Measurements from ENCODE around the gene KRT6B. TPM values are rescaled to one million over a fixed set of nuclear protein-coding genes. Genes with fewer than 3 reads are reported as not detected.

The KRT6B gene
- total and polyA plus RNA-seq, 9 of the 15 experiments (the other 6 are each of a cell fraction or from before 2014, with no cell fraction given): not detected

DNA sequence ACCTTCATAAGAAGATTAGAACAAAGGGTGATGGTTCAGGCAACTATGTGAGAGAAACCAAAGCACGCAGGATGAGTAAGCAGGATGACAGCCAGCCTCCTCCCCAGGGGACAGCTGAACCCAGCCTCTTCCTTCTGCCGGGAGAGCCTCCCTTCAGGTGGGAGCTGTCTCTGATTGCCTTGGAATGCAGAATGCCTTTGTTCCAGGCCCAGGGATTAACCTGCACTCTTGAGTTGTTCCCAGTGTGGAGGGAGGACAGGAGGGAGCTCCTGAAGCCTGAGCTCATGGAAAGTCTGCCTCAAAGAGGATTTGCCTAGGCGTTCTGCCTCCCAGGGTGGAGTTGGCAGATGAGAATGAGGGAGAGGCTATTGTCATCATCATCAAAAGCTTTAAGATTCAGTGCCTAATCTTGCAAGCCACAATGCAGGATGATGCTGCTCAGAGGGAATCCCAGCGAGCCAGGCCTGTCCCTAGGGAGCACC, 44.7 kb upstream of the KRT6B start (continued):
- TF ChIP-seq, protein P1, sequence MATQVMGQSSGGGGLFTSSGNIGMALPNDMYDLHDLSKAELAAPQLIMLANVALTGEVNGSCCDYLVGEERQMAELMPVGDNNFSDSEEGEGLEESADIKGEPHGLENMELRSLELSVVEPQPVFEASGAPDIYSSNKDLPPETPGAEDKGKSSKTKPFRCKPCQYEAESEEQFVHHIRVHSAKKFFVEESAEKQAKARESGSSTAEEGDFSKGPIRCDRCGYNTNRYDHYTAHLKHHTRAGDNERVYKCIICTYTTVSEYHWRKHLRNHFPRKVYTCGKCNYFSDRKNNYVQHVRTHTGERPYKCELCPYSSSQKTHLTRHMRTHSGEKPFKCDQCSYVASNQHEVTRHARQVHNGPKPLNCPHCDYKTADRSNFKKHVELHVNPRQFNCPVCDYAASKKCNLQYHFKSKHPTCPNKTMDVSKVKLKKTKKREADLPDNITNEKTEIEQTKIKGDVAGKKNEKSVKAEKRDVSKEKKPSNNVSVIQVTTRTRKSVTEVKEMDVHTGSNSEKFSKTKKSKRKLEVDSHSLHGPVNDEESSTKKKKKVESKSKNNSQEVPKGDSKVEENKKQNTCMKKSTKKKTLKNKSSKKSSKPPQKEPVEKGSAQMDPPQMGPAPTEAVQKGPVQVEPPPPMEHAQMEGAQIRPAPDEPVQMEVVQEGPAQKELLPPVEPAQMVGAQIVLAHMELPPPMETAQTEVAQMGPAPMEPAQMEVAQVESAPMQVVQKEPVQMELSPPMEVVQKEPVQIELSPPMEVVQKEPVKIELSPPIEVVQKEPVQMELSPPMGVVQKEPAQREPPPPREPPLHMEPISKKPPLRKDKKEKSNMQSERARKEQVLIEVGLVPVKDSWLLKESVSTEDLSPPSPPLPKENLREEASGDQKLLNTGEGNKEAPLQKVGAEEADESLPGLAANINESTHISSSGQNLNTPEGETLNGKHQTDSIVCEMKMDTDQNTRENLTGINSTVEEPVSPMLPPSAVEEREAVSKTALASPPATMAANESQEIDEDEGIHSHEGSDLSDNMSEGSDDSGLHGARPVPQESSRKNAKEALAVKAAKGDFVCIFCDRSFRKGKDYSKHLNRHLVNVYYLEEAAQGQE (IDR thresholded peaks at IDR 0.05; ENCODE audit: borderline replicate concordance): no peak
- TF ChIP-seq, protein P1 (CRISPR knock-in tag; IDR thresholded peaks at IDR 0.05; ENCODE audit: low read depth): no peak
- TF ChIP-seq, protein P2, sequence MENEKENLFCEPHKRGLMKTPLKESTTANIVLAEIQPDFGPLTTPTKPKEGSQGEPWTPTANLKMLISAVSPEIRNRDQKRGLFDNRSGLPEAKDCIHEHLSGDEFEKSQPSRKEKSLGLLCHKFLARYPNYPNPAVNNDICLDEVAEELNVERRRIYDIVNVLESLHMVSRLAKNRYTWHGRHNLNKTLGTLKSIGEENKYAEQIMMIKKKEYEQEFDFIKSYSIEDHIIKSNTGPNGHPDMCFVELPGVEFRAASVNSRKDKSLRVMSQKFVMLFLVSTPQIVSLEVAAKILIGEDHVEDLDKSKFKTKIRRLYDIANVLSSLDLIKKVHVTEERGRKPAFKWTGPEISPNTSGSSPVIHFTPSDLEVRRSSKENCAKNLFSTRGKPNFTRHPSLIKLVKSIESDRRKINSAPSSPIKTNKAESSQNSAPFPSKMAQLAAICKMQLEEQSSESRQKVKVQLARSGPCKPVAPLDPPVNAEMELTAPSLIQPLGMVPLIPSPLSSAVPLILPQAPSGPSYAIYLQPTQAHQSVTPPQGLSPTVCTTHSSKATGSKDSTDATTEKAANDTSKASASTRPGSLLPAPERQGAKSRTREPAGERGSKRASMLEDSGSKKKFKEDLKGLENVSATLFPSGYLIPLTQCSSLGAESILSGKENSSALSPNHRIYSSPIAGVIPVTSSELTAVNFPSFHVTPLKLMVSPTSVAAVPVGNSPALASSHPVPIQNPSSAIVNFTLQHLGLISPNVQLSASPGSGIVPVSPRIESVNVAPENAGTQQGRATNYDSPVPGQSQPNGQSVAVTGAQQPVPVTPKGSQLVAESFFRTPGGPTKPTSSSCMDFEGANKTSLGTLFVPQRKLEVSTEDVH (IDR thresholded peaks at IDR 0.05; ENCODE audit: low read depth, partially characterized antibody): no peak
- no peak for TF ChIP-seq TSC22D4 (tag; IDR thresholded peaks at IDR 0.05)
- TF ChIP-seq, protein P3, sequence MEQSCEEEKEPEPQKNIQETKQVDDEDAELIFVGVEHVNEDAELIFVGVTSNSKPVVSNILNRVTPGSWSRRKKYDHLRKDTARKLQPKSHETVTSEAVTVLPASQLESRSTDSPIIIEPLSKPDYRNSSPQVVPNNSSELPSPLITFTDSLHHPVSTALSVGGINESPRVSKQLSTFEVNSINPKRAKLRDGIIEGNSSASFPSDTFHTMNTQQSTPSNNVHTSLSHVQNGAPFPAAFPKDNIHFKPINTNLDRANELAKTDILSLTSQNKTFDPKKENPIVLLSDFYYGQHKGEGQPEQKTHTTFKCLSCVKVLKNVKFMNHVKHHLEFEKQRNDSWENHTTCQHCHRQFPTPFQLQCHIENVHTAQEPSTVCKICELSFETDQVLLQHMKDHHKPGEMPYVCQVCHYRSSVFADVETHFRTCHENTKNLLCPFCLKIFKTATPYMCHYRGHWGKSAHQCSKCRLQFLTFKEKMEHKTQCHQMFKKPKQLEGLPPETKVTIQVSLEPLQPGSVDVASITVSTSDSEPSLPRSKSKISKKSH (CRISPR knock-in tag; IDR thresholded peaks at IDR 0.05): no peak
- no peak for TF ChIP-seq NFRKB (IDR thresholded peaks at IDR 0.05; ENCODE audit: low read depth)
- TF ChIP-seq, protein P4, sequence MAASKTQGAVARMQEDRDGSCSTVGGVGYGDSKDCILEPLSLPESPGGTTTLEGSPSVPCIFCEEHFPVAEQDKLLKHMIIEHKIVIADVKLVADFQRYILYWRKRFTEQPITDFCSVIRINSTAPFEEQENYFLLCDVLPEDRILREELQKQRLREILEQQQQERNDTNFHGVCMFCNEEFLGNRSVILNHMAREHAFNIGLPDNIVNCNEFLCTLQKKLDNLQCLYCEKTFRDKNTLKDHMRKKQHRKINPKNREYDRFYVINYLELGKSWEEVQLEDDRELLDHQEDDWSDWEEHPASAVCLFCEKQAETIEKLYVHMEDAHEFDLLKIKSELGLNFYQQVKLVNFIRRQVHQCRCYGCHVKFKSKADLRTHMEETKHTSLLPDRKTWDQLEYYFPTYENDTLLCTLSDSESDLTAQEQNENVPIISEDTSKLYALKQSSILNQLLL (CRISPR knock-in tag; IDR thresholded peaks at IDR 0.05; ENCODE audit: borderline replicate concordance): no peak
- TF ChIP-seq, protein P5, sequence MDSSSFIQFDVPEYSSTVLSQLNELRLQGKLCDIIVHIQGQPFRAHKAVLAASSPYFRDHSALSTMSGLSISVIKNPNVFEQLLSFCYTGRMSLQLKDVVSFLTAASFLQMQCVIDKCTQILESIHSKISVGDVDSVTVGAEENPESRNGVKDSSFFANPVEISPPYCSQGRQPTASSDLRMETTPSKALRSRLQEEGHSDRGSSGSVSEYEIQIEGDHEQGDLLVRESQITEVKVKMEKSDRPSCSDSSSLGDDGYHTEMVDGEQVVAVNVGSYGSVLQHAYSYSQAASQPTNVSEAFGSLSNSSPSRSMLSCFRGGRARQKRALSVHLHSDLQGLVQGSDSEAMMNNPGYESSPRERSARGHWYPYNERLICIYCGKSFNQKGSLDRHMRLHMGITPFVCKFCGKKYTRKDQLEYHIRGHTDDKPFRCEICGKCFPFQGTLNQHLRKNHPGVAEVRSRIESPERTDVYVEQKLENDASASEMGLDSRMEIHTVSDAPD (CRISPR knock-in tag; IDR thresholded peaks at IDR 0.05): no peak
- no peak for TF ChIP-seq EGR1 (conservative IDR thresholded peaks at IDR 0.05)
- TF ChIP-seq FOXA3 (CRISPR knock-in tag; conservative IDR thresholded peaks at IDR 0.05 in 1 of 2, IDR thresholded peaks at IDR 0.05 in 1 of 2): no peak
